Mesothelial cell of epicardium (in vitro differentiated cells): ENCODE results near the gene ISCA1. TPM values are rescaled to one million over a fixed set of nuclear protein-coding genes. Genes with fewer than 3 reads are reported as not detected.

ENCODE experiments used
- DNase-seq, 2 experiments: peaks; one replicate each; pipeline ENCODE4 v3.0.0; 2021; ENCODE audit warnings: low spot score in 2 of 2; ENCODE audit not compliant: unreplicated experiment in 2 of 2
- H3K27ac Mint-ChIP-seq: 2 replicates; pipeline ENCODE4 v1.8.0; 2021; ENCODE audit warnings: mixed read lengths
- H3K27me3 Mint-ChIP-seq: 2 replicates; pipeline ENCODE4 v1.8.0; 2021; ENCODE audit warnings: low read depth, mixed read lengths
- H3K36me3 Mint-ChIP-seq: 2 replicates; pipeline ENCODE4 v1.8.0; 2021; ENCODE audit warnings: mixed read lengths
- H3K4me1 Mint-ChIP-seq: 2 replicates; pipeline ENCODE4 v1.8.0; 2021; ENCODE audit warnings: mixed read lengths
- H3K4me3 Mint-ChIP-seq: 2 replicates; pipeline ENCODE4 v1.8.0; 2021; ENCODE audit warnings: mild to moderate bottlenecking, moderate library complexity, mixed read lengths
- H3K9me3 Mint-ChIP-seq: 2 replicates; pipeline ENCODE4 v1.8.0; 2021; ENCODE audit warnings: mixed read lengths
- CTCF ChIP-seq: fragments of 200-600 bp; sonication (generic); IDR thresholded peaks from one replicate; pipeline ENCODE4 v1.5.0; 2021; ENCODE audit warnings: antibody characterized with exemption; ENCODE audit not compliant: unreplicated experiment
- total RNA-seq: library from RNA; stranded (reverse); gene quantifications from 3 replicates; pipeline ENCODE4 v1.2.1, GENCODE V29; 2021

Gene ISCA1
- total RNA-seq, 1 donor from 2014 or later, result 23.4 TPM

GRCh38 chr9:86275962-86276361 is 6.4 kb downstream of the ISCA1 start:
- Mint-ChIP-seq H3K4me1 (peaks cover 19% of the 10 kb centered on the region), H3K4me3 (no peak overlapping the region), H3K9me3 (no peaks in the 10 kb centered on the region), H3K27ac (no peak overlapping the region), H3K36me3 (peaks cover 21% of the 10 kb centered on the region), H3K27me3 (no peaks in the 10 kb centered on the region)
- DNase-seq, result no peak
- TF ChIP-seq CTCF, result no peak

- Mint-ChIP-seq H3K4me3 (no peak overlapping the region), H3K9me3 (no peaks in the 10 kb centered on the region), H3K36me3 (peaks cover 21% of the 10 kb centered on the region), H3K27ac (no peak overlapping the region), H3K4me1 (peaks cover 15% of the 10 kb centered on the region), H3K27me3 (no peaks in the 10 kb centered on the region)
- DNase-seq, result no peak
- TF ChIP-seq CTCF, result no peak
Observed at GRCh38 chr9:86274821-86275643, 7.3 kb downstream of the ISCA1 start.

GRCh38 chr9:86272221-86272620 is 10.1 kb downstream of the ISCA1 start:
- TF ChIP-seq CTCF, result no peak
- Mint-ChIP-seq H3K4me3 (no peak overlapping the region), H3K36me3 (peaks cover 31% of the 10 kb centered on the region), H3K27ac (no peak overlapping the region), H3K9me3 (no peaks in the 10 kb centered on the region), H3K4me1 (peaks cover 4% of the 10 kb centered on the region), H3K27me3 (no peaks in the 10 kb centered on the region)
- DNase-seq, result no peak

DNA sequence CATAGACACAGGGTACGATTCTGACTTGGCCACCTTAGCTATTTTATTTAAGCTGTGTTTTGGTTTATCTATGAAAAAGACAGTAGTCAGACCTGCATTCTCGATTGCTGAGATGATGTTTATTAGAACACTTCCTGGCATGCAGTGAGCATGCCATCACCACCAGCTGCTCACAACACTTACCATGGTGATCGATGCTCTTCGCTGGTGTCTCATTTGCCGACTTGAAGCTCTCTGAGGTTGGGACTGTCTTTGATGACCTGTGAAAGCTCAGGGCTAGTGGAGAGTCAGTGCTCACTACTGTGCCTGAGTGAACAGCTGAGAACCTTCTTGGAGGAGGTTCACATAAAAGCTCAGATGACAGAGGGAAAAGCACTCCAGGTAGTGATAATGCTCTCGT is 18.5 kb downstream of the ISCA1 start:
- Mint-ChIP-seq H3K27ac (no peak overlapping the region), H3K4me3 (no peak overlapping the region), H3K36me3 (peaks cover 21% of the 10 kb centered on the region), H3K4me1 (no peaks in the 10 kb centered on the region), H3K9me3 (no peaks in the 10 kb centered on the region), H3K27me3 (no peaks in the 10 kb centered on the region)
- no peak for TF ChIP-seq CTCF
- DNase-seq, result no peak

GRCh38 chr9:86262492-86262891 is 19.8 kb downstream of the ISCA1 start:
- no peak overlapping the region for H3K27ac Mint-ChIP-seq
- H3K4me1 Mint-ChIP-seq, result peaks cover 4% of the 10 kb centered on the region
- H3K9me3 Mint-ChIP-seq, result no peaks in the 10 kb centered on the region

More at GRCh38 chr9:86262492-86262891, 19.8 kb downstream of the ISCA1 start:
- Mint-ChIP-seq H3K27me3 (no peaks in the 10 kb centered on the region), H3K36me3 (peaks cover 17% of the 10 kb centered on the region), H3K4me3 (no peak overlapping the region)
- DNase-seq, result no peak
- no peak for TF ChIP-seq CTCF
